ENCODE measurements around the gene LTB4R2.
"Not testable (repeated sequence)": the region's sequence is repeated elsewhere in the genome, so short reads cannot be mapped to it uniquely, and the experiment has no call there.

Gene LTB4R2

DNA sequence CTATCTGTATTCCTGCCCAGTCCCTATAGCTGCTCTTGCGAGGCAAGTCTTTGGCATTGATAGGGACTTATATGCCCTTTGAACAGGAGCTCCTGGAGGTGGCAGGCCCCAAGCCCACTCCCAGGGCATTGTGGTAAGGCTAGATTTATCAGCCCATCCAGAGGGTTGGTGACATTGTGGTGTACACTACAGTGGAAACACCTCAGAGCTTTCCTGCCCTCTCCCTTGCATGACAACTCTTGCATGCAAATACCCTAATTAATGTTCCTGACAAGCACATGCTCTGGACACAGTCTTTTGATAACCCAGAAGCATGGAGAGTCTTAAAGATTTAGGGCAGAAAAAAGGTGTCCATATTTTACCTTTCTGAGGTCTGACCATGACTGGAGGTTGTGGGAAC is 30.7 kb downstream of the LTB4R2 start:
- DNase-seq = no peak

- no peak for DNase-seq
Measured at GRCh38 chr14:24342889-24343288, 32.9 kb downstream of the LTB4R2 start.

DNA sequence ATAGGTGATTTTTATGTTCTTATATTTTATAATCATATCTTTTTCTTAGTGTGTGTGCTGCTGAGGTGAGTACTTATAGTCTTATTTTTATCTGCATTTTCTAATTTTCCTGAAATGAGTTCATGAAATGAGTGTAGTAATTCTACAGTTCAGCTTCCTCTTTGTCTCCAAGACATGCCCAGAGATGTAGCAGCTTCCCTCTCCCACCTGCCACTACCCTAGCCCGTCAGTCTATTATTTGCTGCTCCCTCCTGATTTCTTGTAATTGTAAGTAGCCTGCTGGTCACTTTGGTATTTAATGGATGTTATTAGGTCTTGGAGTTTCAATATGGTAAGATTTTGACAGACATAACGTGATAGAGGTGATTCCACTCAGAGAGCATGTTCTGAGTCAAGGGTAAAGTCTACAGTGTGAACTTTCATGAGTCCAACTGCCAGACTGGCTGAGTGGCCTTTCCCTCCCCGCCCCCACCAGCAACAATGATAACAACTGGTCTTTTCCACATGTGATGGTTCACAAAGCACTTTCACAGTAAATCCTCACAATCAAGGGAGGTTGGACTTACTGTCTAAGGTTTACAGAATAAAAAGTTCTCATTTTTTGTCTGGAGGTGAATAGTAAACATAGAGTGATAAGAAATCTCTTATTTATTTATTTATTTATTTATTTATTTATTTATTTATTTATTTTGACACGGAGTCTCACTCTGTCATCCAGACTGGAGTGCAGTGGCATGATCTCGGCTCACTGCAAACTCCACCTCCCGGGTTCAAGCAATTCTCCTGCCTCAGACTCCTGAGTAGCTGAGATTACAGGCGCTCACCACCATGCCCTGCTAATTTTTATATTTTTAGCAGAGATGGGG is 34.1 kb downstream of the LTB4R2 start:
- no peak for DNase-seq

DNA sequence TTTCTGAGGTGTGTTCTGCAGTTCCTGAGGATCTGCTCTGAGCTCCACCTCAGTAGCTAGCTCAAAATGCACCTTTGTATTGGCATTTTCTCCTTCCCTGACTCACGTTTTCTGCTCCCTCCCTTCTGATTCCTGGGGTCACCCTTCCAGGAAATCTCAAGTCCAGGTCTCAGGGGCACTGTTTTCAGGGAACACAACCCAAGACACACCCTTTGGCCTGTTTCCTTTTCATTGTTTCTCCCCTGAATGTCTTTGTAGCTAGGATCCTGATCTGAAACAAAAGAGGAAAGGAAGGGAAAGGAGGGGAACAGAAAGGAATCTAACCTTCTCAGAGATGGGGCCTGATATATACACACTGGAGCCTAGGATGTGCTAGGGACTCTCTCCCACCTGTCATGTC is 37.2 kb downstream of the LTB4R2 start:
- no peak for DNase-seq

GRCh38 chr14:24348186-24348585 is 38.2 kb downstream of the LTB4R2 start:
- no peak for DNase-seq

DNA sequence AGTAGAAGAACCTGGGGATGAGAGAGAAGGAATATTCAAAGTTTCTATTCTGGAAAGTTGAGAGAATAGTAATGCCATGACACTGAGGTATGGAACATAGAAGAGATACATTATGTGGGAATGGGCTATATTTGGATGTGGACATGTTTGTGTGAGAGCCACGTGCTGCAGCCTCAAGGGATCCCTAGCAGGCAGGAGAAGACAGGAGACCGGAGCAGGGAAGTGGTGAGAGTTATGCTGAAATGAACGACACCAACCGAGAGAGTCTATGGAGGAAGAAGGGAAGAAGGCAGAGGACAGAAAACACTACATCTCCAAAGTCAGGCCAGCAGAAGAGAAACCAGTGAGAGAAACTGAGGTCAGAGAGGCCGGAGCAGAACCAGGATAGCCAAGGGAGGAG is 39.8 kb downstream of the LTB4R2 start:
- DNase-seq = no peak

DNA sequence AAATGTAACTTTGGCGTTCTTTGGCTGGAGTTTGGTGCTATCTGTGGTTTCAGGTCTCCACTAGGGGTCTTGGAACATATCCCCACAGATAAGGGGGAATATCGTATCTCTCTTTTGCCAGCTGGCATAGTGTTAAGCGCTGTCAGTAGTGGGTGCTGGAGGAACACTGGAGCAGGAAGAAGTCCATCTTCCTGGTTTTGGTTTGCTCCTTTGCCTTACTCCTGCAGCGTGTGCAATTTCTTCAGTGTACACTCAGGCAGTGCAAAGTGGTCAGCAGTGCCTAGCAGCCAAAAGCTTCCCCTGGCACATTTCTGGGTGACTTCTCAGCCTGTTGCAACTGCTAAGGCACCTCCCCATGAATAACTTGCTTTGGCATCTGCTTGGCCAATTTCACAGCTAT is 41.6 kb downstream of the LTB4R2 start:
- DNase-seq = no peak

DNA sequence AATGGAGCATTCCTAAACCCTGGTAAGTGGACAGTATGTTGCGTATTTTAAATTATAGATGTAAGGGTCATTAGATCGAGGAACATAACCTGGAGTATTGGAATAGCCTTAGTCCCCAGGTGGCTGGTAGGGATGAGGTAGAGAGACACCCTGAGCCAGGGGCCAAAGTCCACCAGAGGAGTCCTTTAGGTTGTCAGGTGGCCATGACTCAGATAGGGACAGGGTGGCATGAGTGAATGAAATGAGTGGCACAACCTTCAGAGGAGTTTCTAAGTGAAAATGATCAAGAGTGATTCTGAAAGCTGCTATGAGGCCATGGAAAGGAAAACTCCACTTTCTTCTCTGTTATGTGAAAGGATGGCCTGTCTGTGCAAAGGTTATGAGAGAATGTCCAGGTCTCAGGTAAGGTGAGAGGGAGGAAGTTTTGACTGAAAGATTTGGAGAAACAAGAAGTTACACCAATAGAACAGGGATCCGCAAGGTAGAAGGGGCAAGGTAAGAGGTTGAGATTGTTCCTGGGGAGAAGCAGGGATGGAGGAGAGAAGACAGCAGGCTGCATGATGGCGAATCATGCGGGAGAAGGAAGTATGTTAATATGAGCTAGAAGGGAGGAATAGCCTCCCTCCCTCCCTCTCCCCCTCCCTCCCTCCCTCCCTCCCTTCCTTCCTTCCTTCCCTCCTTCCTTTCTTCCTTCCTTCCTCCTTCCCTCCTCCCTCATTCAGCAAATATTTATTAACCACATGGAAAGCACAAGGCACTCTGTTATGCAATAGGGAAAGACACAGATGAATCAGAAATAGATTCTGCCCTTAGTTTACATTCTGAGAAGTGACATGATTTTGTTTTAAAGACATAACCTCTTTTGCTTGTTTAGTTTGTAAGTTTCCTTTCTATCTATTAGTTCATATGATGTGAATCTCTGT is 43.9 kb downstream of the LTB4R2 start:
- no peak for DNase-seq

- not testable (repeated sequence) for DNase-seq
Measured at GRCh38 chr14:24354482-24354825, 44.5 kb downstream of the LTB4R2 start.

GRCh38 chr14:24355009-24355408 is 45.1 kb downstream of the LTB4R2 start:
- DNase-seq = no peak

- no peak for DNase-seq
Measured at GRCh38 chr14:24356208-24356607, 46.3 kb downstream of the LTB4R2 start.

- no peak for DNase-seq
Measured at GRCh38 chr14:24360281-24360680, 50.3 kb downstream of the LTB4R2 start.

GRCh38 chr14:24361326-24361725 is 51.4 kb downstream of the LTB4R2 start:
- DNase-seq = no peak

All from NCI-H1092 (cell line).